Pancreas (tissue), 10 donors: ENCODE results near the gene ITPK1. TPM values are rescaled to one million over a fixed set of nuclear protein-coding genes. Genes with fewer than 3 reads are reported as not detected.

Experiments
- ATAC-seq, 4 donors: fragments of 200-7000 bp; cut with Tn5 transposase; one replicate each; pipeline versions ENCODE4 v1.8.0 to v1.9.1; 2020; ENCODE audit warnings: mild to moderate bottlenecking in 4 of 4, moderate library complexity in 4 of 4
- DNase-seq, 6 donors: peaks; one replicate each; pipeline ENCODE4 v3.0.0-alpha.2; 2020
- FAIRE-seq: peaks from 2 replicates; lab custom pipeline; 2012; peaks lifted over from hg19 to GRCh38; lab: Jason Lieb, UNC
- H3K27ac ChIP-seq, 4 donors: fragments of 200-600 bp; sonication (generic); 1 replicate in 3 of 4; 2 replicates in 1 of 4; pipeline versions ENCODE4 v1.5.0 to v1.8.0; 2020
- H3K27me3 ChIP-seq, 4 donors: fragments of 200-600 bp; one replicate each; pipeline ENCODE4 v1.8.0; 2021
- H3K36me3 ChIP-seq, 3 donors: fragments of 200-600 bp; sonication (generic) in 1 of 3; one replicate each; pipeline versions ENCODE4 v1.5.0 to v1.8.0; 2020 to 2021
- H3K4me1 ChIP-seq, 3 donors: fragments of 200-600 bp; one replicate each; pipeline ENCODE4 v1.8.0; 2021
- H3K4me3 ChIP-seq, 4 donors: fragments of 200-600 bp; sonication (generic) in 2 of 4; one replicate each; pipeline versions ENCODE4 v1.5.0 to v1.8.0; 2020 to 2021
- H3K9me3 ChIP-seq, 4 donors: fragments of 200-600 bp; one replicate each; pipeline ENCODE4 v1.8.0; 2021
- WGBS, 2 donors: extraction: QIAGEN DNeasy Blood & Tissue Kit; methylation state at CpG; one replicate each; pipeline ENCODE4 v1.1.7; 2013; 5-methylcytosine and 5-hydroxymethylcytosine counted together
- intact Hi-C, 3 donors: fragments of 100-400 bp; cut with DNase I; formaldehyde crosslinking; loops; one replicate each; pipeline versions ENCODE4 v1.11.1 to v1.14.2; 2022
- polyA plus RNA-seq, 2 donors: library from polyadenylated mRNA; stranded (reverse); fragments of 200-250 nt; gene quantifications; one replicate each; pipeline ENCODE4 v1.2.3, GENCODE V29; 2013
- total RNA-seq, 6 donors: library from RNA; stranded (reverse); fragmentation: NEBNext Ultra II Directional in 4 of 6; extraction: Animal tissue kit (Norgen Biotek cat#: 25700) in 4 of 6; gene quantifications; one replicate each; pipeline versions ENCODE4 v1.2.1 to v1.2.4, GENCODE V29; 2021 to 2023
- TF ChIP-seq, protein P1 (sequence below), 4 donors: fragments of 200-600 bp; sonication (generic) in 3 of 4; IDR thresholded peaks; one replicate each; pipeline versions ENCODE4 v1.5.0 to v1.8.0; 2021; ENCODE audit warnings: antibody characterized with exemption in 4 of 4
- donor health status: healthy with polysubstance abuse.
- donor health status: DM: no; HTN: no; CAD: no; lungs with moderate emphysema.
- donor health status: DM: no; HTN: no; CAD: no.
- donor health status: control.
- donor health status: control.
- donor health status: Bipolar disorder and iron deficiency.
- donor health status: DM: yes; HTN: yes; CAD: no.
- donor health status: DM: no; HTN: no; CAD: no.
- donor health status: DM: no; HTN: no; CAD: no.
- donor health status: DM: yes; HTN: yes; CAD: no.

ITPK1 gene
- total and polyA plus RNA-seq, 8 donors = 23.2 to 38.3 (median 33.0) TPM

DNA sequence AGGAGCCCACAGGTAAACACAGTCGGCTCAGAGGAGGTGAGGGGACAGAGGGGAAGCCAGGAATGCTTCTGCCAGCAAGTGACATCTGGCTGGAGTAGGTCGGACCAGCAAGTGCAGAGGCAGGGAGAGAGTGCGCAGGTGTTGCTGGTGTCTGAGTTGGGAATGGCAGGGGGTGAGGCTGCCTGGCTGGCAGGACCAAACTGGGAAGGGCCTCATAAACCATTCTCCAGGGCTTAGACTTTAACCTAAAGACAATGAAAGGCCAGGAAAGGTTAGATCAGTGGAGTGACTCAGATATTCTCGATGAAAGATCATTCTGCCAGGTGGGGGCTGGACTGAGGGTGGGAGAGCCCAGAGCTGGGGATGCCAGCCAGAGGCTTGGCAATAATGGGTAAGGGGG, 66.4 kb downstream of the ITPK1 start:
- no peaks in the 10 kb centered on the region for H3K9me3 ChIP-seq
- WGBS, 2 donors = 76 to 78% methylated on average over 4 of the region's 4 CpGs

DNA sequence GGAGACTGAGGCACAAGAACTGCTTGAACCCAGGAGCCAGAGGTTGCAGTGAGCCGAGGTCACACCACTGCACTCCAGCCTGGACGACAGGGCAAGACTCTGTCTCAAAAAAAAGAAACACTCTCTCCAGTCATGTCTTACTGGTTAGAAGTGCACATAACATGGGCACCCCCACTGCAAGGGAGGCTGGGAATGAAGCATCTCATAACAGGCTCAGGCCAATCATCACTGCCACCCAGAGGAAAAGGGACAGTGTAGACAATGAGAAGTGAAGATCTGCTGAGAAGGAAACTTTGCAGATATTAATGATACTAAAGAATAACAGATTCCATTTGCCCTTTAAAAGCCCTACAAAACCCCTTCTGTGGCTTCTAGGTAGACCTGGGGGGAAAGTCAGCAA, 66.9 kb downstream of the ITPK1 start:
- DNase-seq = no peak
- TF ChIP-seq, protein P1, sequence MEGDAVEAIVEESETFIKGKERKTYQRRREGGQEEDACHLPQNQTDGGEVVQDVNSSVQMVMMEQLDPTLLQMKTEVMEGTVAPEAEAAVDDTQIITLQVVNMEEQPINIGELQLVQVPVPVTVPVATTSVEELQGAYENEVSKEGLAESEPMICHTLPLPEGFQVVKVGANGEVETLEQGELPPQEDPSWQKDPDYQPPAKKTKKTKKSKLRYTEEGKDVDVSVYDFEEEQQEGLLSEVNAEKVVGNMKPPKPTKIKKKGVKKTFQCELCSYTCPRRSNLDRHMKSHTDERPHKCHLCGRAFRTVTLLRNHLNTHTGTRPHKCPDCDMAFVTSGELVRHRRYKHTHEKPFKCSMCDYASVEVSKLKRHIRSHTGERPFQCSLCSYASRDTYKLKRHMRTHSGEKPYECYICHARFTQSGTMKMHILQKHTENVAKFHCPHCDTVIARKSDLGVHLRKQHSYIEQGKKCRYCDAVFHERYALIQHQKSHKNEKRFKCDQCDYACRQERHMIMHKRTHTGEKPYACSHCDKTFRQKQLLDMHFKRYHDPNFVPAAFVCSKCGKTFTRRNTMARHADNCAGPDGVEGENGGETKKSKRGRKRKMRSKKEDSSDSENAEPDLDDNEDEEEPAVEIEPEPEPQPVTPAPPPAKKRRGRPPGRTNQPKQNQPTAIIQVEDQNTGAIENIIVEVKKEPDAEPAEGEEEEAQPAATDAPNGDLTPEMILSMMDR (IDR thresholded peaks at IDR 0.05) = no peak
- no peaks in the 10 kb centered on the region for H3K9me3 ChIP-seq
- FAIRE-seq = no peak
- ATAC-seq = no peak
- no peaks in the 10 kb centered on the region for H3K27me3 ChIP-seq
- H3K27ac ChIP-seq = no peak overlapping the region
- no peaks in the 10 kb centered on the region for H3K36me3 ChIP-seq
- intact Hi-C loops = no loop called here
- no peak overlapping the region for H3K4me3 ChIP-seq
- peaks cover 7 to 20% (median 19%) of the 10 kb centered on the region in 3 donors for H3K4me1 ChIP-seq
- 96 to 97% methylated on average over 2 of the region's 2 CpGs for WGBS, 2 donors

More for the DNA sequence above, 66.4 kb downstream of the ITPK1 start:
- H3K36me3 ChIP-seq = no peaks in the 10 kb centered on the region
- peaks cover 2 to 15% (median 14%) of the 10 kb centered on the region in 3 donors for H3K4me1 ChIP-seq
- no peaks in the 10 kb centered on the region for H3K27me3 ChIP-seq
- H3K4me3 ChIP-seq = no peak overlapping the region
- no peak overlapping the region for H3K27ac ChIP-seq
- intact Hi-C loops = no loop called here
- TF ChIP-seq, protein P1 (IDR thresholded peaks at IDR 0.05) = no peak
- DNase-seq (peak in 1 of 6 donors; percentile 50), FAIRE-seq (no peak), ATAC-seq (peak in 3 of 4 donors; percentile 12 to 47 (median 13))

DNA sequence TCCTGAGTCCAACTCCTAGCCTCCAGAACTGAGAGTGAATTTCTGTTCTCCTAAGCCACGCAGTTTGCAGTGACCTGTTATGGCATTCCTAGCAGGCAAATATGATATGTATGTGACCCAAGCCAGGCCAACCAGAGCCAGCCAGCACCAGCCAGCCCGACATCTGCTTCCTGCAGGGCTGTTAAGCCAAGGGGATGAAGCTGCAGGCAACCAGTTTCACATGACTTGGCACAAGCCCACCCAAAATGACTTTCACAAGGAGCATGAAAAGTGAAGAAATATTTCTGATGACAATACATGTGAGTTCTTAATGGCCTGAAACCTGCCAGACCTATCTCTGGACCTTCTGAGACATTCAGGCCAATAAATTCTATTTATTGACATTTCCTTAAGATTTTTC, 68.1 kb downstream of the ITPK1 start:
- WGBS, 2 donors = 70 to 94% methylated on average over 2 of the region's 2 CpGs
- ATAC-seq (no peak), FAIRE-seq (no peak), DNase-seq (no peak)
- intact Hi-C loops = no loop called here
- Histone ChIP-seq H3K4me3 (no peak overlapping the region), H3K36me3 (no peaks in the 10 kb centered on the region), H3K27me3 (no peaks in the 10 kb centered on the region), H3K9me3 (no peaks in the 10 kb centered on the region), H3K27ac (no peak overlapping the region), H3K4me1 (peaks cover 17 to 32% (median 29%) of the 10 kb centered on the region in 3 donors)
- TF ChIP-seq, protein P1 (IDR thresholded peaks at IDR 0.05) = no peak

DNA sequence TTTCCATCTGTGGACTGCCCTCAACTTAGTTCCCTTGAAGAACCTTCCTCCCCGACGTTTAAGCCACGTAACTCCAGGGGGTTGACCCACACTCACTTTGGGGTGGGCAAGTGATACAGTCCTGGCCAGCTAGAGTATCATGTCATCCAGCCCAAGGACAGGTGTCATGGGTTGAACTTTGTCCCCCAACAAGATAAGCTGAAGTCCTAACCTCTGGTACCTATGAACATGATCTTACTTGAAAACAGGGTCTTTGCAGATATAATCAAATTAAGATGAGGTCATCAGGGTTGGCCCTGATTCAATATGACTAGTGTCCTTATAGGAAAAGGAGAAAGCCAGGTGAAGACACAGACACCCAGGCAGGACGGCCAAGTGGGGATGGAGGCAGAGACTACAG, 68.6 kb downstream of the ITPK1 start:
- TF ChIP-seq, protein P1 (IDR thresholded peaks at IDR 0.05) = no peak
- H3K27me3 ChIP-seq = no peaks in the 10 kb centered on the region
- no peaks in the 10 kb centered on the region for H3K9me3 ChIP-seq
- WGBS, 2 donors = 62 to 67% methylated on average over 4 of the region's 4 CpGs
- intact Hi-C loops = no loop called here
- peaks cover 22 to 34% (median 34%) of the 10 kb centered on the region in 3 donors for H3K4me1 ChIP-seq
- H3K4me3 ChIP-seq = no peak overlapping the region
- no peak overlapping the region for H3K27ac ChIP-seq
- no peaks in the 10 kb centered on the region for H3K36me3 ChIP-seq
- peak in 1 of 6 donors; percentile 38 for DNase-seq
- ATAC-seq = no peak
- FAIRE-seq = no peak

DNA sequence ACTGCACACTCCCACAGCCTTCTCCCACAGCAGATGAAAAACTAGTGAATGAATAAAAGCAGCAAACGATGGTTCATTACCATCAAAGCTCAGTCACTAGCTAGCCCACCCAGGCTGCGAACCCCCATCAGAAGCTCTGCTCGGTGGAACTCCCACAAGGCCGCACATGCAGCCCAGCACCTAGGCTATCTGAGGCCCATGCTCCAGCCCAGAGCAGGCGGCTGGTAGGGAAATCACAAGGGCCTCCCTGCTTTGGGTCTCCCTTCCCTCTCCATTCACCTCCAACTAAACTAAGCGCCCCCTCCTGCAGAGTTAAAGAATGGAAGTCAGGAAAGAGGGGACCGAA, 69.0 kb downstream of the ITPK1 start:
- TF ChIP-seq, protein P1 (IDR thresholded peaks at IDR 0.05) = no peak
- H3K27me3 ChIP-seq = no peaks in the 10 kb centered on the region
- no peak for FAIRE-seq
- WGBS, 2 donors = 94 to 96% methylated on average over 7 of the region's 7 CpGs
- ATAC-seq = no peak
- DNase-seq = peak in 1 of 6 donors; percentile 37
- H3K36me3 ChIP-seq = no peaks in the 10 kb centered on the region
- H3K4me3 ChIP-seq = no peak overlapping the region
- no peaks in the 10 kb centered on the region for H3K9me3 ChIP-seq
- intact Hi-C loops = no loop called here
- H3K27ac ChIP-seq = no peak overlapping the region
- H3K4me1 ChIP-seq = peaks cover 22 to 36% (median 34%) of the 10 kb centered on the region in 3 donors
